SJSA1 (cell line): ENCODE results near the gene ITIH5. TPM values are rescaled to one million over a fixed set of nuclear protein-coding genes. Genes with fewer than 3 reads are reported as not detected.
"Not testable (repeated sequence)": the region's sequence is repeated elsewhere in the genome, so short reads cannot be mapped to it uniquely, and the experiment has no call there.

Experiments used
- DNase-seq, 2 experiments: peaks; one replicate each; pipeline ENCODE4 v3.0.0-alpha.2; 2015 to 2020; ENCODE audit warnings: low spot score in 2 of 2, low read depth in 1 of 2
- H3K27ac ChIP-seq: fragments of 250-450 bp; sonication (Bioruptor Pico); 2 replicates; pipeline ENCODE4 v1.5.1; 2020; ENCODE audit warnings: mild to moderate bottlenecking, moderate library complexity
- H3K27me3 ChIP-seq: fragments of 250-450 bp; sonication (Bioruptor Pico); replicated peaks from 2 replicates; pipeline ENCODE4 v1.5.1; 2020; ENCODE audit warnings: mild to moderate bottlenecking, moderate library complexity
- H3K36me3 ChIP-seq: fragments of 250-450 bp; sonication (Bioruptor Pico); 2 replicates; pipeline ENCODE4 v1.5.1; 2020; ENCODE audit warnings: mild to moderate bottlenecking
- H3K4me1 ChIP-seq: fragments of 250-450 bp; sonication (Bioruptor Pico); replicated peaks from 2 replicates; pipeline ENCODE4 v1.6.1; 2021; ENCODE audit warnings: mild to moderate bottlenecking
- H3K4me3 ChIP-seq: fragments of 250-450 bp; sonication (Bioruptor Pico); 2 replicates; pipeline ENCODE4 v1.5.1; 2020; ENCODE audit warnings: mild to moderate bottlenecking
- H3K9me3 ChIP-seq: fragments of 250-450 bp; sonication (Bioruptor Pico); replicated peaks from 2 replicates; pipeline ENCODE4 v1.5.1; 2020; ENCODE audit warnings: mild to moderate bottlenecking
- total RNA-seq: library from RNA; depleted of rRNA; stranded (reverse); fragments of >200 nt; shearing (Covaris generic); gene quantifications from 2 replicates; pipeline ENCODE4 v1.2.3, GENCODE V29; 2014; rRNA removed

The ITIH5 gene
- 9.9 and 16.3 TPM in 2 replicates for total RNA-seq

GRCh38 chr10:7666253-7667023 lies at the start of gene ITIH5:
TSS of gene ITIH5 (minus strand) at chr10:7666966. CDS start at chr10:7666892, 74 bp downstream.
- Histone ChIP-seq H3K4me1 (peaks cover 16% of the 10 kb centered on the region), H3K4me3 (peak within 1 kb of the TSS; percentile 45), H3K27ac (no peak within 1 kb of the TSS), H3K36me3 (no peaks in the 10 kb centered on the region), H3K27me3 (peaks cover 5% of the 10 kb centered on the region), H3K9me3 (no peaks in the 10 kb centered on the region; the same call in 1 of the 2 replicates)
- peak in 1 of 2 experiments; percentile 12 for DNase-seq

DNA sequence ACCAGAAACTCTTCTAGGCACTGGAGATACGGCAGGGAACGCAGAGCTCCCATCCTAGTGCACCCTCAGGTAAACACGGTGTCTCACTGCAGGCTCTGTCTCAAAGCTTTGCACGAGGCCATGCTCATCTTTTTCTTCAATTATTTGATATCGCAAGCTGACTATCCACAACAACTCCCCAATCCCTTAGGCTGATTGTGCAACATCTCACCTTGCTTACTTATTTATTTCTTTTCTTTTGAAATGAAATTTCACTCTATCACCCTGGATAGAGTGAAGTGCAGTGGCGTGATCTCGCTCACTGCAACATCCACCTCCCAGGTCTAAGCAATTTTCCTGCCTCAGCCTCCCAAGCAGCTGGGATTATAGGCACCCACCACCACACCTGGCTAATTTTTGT lies 48.7 kb upstream of the ITIH5 start:
- Histone ChIP-seq H3K27ac (no peak overlapping the region), H3K9me3 (no peaks in the 10 kb centered on the region), H3K36me3 (no peaks in the 10 kb centered on the region), H3K4me3 (no peak overlapping the region), H3K27me3 (no peaks in the 10 kb centered on the region), H3K4me1 (no peaks in the 10 kb centered on the region)
- DNase-seq, result no peak

- H3K4me3 ChIP-seq, H3K27me3 ChIP-seq, H3K36me3 ChIP-seq, DNase-seq, H3K4me1 ChIP-seq, H3K9me3 ChIP-seq, H3K27ac ChIP-seq: not testable (repeated sequence)
Observed at GRCh38 chr10:7711075-7711474, 44.3 kb upstream of the ITIH5 start.

- Histone ChIP-seq H3K27me3 (peaks cover 10% of the 10 kb centered on the region), H3K27ac (no peak overlapping the region), H3K36me3 (no peaks in the 10 kb centered on the region), H3K4me1 (no peaks in the 10 kb centered on the region), H3K4me3 (no peak overlapping the region), H3K9me3 (no peaks in the 10 kb centered on the region)
- no peak for DNase-seq
Observed at GRCh38 chr10:7710446-7710845, 43.7 kb upstream of the ITIH5 start.

DNA sequence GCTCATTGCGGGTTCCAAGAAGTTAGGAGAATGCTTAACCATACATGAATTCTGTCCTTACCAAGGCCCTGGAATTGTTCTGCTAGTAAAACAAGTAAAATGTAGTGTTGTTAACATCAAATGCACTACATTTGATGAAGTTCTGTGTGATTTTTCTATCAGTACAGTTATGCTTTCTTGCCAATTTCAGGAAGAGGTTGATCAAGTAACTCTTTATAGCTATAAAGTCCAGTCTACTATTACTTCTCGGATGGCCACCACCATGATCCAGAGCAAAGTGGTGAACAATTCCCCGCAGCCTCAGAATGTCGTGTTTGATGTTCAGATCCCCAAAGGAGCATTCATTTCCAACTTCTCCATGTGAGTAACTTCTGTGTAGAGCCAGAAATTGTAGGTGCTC lies 42.1 kb upstream of the ITIH5 start:
- Histone ChIP-seq H3K9me3 (no peaks in the 10 kb centered on the region), H3K27ac (no peak overlapping the region), H3K4me3 (no peak overlapping the region), H3K36me3 (no peaks in the 10 kb centered on the region), H3K4me1 (no peaks in the 10 kb centered on the region), H3K27me3 (peaks cover 10% of the 10 kb centered on the region)
- no peak for DNase-seq

DNA sequence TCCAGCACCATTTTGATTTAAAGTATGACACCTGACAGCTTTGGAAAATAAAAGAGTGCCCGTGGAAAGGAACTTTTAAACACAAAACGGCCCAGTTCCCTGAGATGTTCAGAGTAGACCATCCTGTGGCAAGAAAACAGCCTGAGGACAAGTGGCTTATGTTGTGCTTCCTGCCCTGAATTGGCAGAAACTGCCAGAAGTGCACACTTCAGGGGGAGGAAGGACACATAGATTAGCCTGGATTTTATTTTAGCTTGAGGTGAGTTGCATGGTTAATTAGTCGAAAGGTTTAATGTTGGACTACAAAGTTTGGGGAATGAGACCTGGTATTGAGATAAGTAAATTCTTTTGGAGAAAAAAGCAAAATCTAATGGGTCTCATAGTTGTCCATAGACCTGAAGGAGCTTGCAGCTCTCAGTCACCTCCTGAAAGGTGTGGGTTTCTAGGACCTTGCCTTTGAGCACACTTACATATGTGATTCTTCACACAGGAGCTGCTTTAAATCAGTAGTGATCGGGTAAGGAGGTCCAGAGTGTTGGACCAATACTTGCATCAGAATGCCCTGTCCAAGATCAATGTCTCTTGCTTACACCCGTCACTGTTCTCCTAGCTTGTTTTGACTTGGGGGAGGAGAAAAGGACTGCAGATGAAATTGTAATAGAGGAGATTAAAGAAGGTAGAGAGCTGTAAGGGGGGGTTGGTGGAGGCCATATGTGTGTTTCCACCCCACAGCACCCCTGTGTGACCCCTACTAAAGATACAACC lies 41.3 kb upstream of the ITIH5 start:
- no peak for DNase-seq
- H3K9me3 ChIP-seq, result no peaks in the 10 kb centered on the region
- no peak overlapping the region for H3K4me3 ChIP-seq
- peaks cover 14% of the 10 kb centered on the region for H3K27me3 ChIP-seq
- H3K4me1 ChIP-seq, result no peaks in the 10 kb centered on the region
- H3K27ac ChIP-seq, result no peak overlapping the region
- no peaks in the 10 kb centered on the region for H3K36me3 ChIP-seq

GRCh38 chr10:7707102-7707501 lies 40.3 kb upstream of the ITIH5 start:
- Histone ChIP-seq H3K9me3 (no peaks in the 10 kb centered on the region), H3K27ac (no peak overlapping the region), H3K4me1 (no peaks in the 10 kb centered on the region), H3K36me3 (no peaks in the 10 kb centered on the region), H3K27me3 (peaks cover 14% of the 10 kb centered on the region), H3K4me3 (no peak overlapping the region)
- no peak for DNase-seq

DNA sequence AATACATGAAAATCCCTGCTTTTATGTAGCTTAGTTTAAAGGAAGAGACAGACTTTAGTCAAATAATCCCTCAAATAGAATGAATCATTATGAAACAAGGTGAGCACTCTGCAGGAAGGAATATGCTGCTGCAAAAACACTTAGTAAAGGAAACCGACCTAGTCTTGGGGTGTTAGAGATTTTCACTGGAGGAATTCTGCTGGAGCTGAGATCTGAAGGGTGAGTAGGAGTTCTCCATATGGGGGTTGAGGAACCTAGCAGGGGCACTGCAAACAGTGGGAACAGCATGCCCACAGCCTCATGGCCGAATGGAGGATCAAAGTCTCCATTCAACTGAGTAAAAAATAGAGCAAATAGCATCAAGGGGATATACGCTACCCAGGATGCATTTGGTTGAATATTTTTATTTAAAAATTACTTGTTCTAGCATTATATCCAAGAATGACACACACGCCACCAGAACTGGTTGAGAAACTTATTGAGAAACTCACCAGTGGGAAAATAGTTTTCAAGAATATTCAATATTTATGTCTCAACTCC lies 39.8 kb upstream of the ITIH5 start:
- no peak overlapping the region for H3K4me3 ChIP-seq
- H3K27ac ChIP-seq, result no peak overlapping the region
- no peaks in the 10 kb centered on the region for H3K9me3 ChIP-seq
- no peaks in the 10 kb centered on the region for H3K4me1 ChIP-seq
- DNase-seq, result no peak
- H3K36me3 ChIP-seq, result no peaks in the 10 kb centered on the region
- peaks cover 14% of the 10 kb centered on the region for H3K27me3 ChIP-seq

DNA sequence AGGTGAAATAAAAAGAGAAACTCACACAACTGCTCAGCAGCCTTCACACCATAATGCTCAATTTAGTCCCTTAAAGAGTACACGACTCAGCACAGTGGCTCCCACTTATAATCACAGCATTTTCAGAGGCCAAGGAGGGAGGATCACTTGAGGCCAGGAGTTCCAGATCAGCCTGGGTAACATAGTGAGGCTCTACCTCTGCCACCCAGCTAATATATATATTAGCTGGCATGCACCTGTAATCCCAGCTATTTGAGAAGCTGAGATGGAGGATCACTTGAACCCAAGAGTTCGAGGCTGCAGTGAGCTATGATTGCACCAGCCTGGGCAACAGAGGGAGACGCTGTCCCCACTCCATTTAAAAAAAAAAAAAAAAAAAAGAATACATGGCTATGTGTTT lies 38.6 kb upstream of the ITIH5 start:
- no peak overlapping the region for H3K27ac ChIP-seq

DNA sequence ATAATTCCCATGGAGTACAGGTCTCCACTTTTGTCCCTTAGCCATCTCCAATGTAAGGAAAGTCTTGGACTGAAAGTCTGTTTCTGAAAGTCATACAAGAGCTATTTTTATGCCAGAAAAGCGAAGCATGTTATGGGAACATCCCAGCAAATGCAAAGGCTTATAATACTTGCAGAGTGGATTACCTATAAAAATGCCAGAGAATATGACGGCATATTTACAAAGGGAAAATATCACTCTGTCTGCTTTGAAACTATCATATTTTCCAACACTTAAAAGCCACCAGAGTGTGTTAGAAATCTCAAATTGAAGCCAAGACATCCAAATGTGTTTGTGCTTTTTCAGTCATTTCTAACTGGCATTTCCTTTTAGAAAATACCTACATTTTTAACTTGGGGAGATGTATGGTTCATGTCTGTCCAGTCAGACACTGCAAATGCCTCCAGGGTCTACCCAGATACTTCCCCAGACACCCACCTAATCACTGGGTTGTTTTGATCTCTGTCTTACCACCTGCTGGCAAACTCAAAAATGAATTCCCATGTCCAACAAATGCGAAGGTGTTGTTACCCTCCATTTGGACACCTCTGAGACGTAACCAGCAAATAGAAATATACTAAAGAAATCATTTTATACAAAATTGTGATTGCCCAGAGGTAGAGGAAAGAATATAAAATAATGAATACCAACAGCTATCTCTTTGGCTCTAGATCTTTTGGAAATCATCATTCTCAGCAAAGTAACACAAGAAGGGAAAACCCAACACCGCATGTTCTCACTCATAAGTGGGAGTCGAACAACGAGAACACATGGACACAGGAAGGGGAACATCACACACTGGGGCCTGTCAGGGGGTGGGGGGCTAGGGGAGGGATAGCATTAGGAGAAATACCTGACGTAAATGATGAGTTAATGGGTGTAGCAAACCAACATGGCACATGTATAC lies 37.6 kb upstream of the ITIH5 start:
- no peak for DNase-seq
- Histone ChIP-seq H3K27ac (no peak overlapping the region), H3K4me3 (no peak overlapping the region), H3K27me3 (peaks cover 14% of the 10 kb centered on the region), H3K36me3 (no peaks in the 10 kb centered on the region), H3K9me3 (no peaks in the 10 kb centered on the region), H3K4me1 (no peaks in the 10 kb centered on the region)

More for the DNA sequence above, 38.6 kb upstream of the ITIH5 start:
- Histone ChIP-seq H3K4me3 (no peak overlapping the region), H3K4me1 (no peaks in the 10 kb centered on the region), H3K9me3 (no peaks in the 10 kb centered on the region), H3K27me3 (peaks cover 14% of the 10 kb centered on the region), H3K36me3 (no peaks in the 10 kb centered on the region)
- DNase-seq, result no peak

GRCh38 chr10:7703140-7703539 lies 36.4 kb upstream of the ITIH5 start, which contains the start of gene ITIH2:
TSS of gene ITIH2 (plus strand) at chr10:7703316. CDS start at chr10:7703435, 119 bp downstream.
- Histone ChIP-seq H3K27ac (no peak within 1 kb of the TSS), H3K36me3 (no peaks in the 10 kb centered on the region), H3K4me3 (no peak within 1 kb of the TSS), H3K4me1 (no peaks in the 10 kb centered on the region), H3K9me3 (no peaks in the 10 kb centered on the region), H3K27me3 (peaks cover 14% of the 10 kb centered on the region)
- no peak for DNase-seq

DNA sequence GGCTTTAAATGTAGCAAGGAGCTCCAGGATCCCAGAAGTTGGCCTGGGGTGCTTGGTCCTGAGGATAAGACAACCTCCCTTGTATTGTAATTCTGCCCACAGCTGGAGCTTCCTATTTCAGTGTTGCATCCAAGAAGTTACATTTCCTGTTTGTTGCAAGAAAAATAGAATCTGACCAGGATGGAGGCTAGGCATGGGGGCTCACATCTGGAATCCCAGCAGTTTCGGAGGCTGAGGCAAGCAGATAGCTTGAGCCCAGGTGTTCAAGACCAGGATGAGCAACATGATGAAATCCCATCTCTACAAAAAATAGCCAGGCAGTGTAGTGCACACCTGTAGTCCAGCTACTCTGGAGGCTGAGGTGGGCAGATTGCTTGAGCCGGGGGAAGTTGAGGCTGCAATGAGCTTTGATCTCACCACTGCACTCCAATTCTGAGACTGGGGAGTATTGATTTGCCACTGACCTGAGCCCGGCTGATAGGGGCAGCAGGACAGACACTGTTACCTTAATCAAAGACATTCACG lies 35.6 kb upstream of the ITIH5 start:
- Histone ChIP-seq H3K9me3 (no peaks in the 10 kb centered on the region), H3K36me3 (no peaks in the 10 kb centered on the region), H3K4me3 (no peak overlapping the region), H3K27ac (no peak overlapping the region), H3K4me1 (no peaks in the 10 kb centered on the region), H3K27me3 (peaks cover 14% of the 10 kb centered on the region)
- DNase-seq, result no peak

DNA sequence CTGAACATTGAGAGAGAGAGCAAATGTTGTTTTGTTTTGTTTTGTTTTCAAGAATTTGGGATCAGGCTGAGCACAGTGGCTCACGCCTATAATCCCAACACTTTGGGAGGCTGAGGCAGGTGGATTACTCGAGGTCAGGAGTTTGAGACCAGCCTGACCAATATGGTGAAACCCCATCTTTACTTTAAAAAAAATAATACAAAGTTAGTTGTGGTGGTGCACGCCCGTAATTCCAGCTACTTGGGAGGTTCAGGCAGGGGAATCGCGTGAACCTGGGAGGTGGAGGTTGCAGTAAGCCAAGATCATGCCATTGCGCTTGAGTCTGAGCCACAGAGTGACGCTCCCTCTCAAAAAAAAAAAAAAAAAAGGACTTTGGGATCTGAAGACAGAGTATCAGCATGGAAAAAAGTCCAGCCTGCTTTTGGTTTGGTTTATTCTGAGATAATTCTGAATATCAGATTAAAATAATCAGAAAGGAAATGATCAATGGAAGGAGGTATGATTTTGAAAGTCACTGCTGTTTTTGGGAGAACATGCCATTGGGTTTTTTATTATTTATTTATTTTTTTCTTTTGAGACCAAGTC lies 34.5 kb upstream of the ITIH5 start:
- Histone ChIP-seq H3K9me3 (no peaks in the 10 kb centered on the region), H3K36me3 (no peaks in the 10 kb centered on the region), H3K4me1 (no peaks in the 10 kb centered on the region), H3K27ac (no peak overlapping the region), H3K4me3 (no peak overlapping the region), H3K27me3 (peaks cover 7% of the 10 kb centered on the region)
- DNase-seq, result no peak
